GM21381 (cell line): ENCODE data around the gene DNAJC18.
"Not testable (repeated sequence)": the region's sequence is repeated elsewhere in the genome, so short reads cannot be mapped to it uniquely, and the experiment has no call there.

Experiments used
- ATAC-seq: cut with Tn5 transposase; IDR thresholded peaks from one replicate; pipeline ENCODE4 v1.9.1; 2021; ENCODE audit warnings: mild to moderate bottlenecking, moderate library complexity; ENCODE audit not compliant: unreplicated experiment

The DNAJC18 gene

DNA sequence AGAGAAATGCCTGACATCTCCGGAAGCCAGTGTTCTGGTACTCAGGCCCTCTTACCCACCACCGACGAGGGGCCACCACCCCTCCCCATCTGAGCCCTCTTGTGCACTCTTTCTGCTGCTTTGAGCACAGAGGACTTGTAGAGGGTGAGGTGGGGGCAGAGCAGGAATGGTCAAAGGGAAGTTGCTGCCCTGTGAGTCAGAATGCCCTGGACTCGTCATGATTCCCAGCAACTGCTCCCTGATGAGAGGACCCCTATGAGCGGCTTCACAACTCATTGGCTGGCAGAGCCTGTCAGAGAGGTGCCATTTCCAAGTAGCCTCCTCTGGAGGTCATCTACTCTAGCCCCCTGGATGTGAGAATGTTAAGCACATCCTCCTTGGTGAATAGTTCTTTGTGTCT lies 22.4 kb upstream of the DNAJC18 start:
- ATAC-seq = no peak

DNA sequence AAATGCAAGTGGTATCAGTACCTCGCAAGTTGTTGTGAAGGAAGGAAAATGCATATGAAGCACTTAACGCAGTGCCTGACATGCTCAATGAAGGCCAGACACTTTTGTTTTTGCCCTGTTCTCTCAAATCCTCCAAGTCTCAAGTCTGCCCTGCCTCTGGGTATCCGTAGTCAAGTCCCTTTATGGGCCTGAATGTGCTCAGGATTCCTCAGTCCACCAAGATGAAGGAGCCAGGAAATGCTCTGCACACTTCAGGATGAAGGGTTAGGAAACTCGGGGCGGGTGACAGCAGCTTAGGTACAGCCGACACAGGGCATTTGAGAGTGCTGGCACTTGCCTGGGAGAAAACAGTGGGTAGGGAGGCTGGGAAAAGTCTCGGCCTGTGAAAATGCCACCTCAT lies 21.9 kb upstream of the DNAJC18 start:
- no peak for ATAC-seq

DNA sequence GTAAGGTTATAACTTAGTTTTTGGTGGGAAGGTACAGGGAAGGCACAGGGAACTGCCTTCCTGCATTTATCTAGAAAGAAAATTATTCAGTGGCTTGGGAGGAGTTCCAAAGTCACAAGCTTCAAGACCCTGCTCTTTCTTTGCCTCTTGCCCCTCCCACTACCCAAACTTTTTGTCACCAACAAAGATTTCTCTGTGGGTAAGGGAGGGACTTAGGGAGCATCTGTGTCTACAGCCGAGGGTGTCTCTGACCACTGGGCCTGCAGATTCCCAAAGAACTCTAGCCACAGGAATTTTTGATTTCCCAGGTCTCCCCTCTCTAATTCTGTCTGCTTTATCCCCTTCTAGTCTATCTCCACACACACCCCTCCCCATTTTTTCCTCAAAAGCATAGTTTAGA lies 21.1 kb upstream of the DNAJC18 start:
- no peak for ATAC-seq

DNA sequence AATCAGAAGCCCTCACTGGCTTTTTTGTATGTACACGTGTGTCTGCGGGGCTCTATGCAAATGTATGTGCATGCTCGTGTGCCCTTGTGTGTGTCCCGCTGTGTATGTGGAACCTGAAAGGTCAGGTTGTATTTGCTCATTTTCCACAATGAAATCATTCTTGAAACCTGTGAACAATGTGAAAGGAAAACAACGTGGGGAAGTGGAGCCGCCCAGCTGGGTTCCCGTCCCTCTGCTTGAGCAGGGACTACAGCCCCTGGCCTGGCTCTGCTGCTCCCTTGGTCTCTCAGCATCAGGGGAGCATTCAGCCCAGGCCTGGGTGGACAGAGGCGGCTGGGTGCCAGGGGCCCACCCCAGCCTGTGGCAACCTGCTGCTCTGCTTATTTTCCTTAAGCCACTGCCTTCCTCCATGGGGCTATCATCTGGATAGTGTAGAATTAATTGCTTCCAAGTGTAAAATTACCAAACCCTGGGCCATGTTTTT lies 20.2 kb upstream of the DNAJC18 start:
- ATAC-seq = peak; percentile 25

DNA sequence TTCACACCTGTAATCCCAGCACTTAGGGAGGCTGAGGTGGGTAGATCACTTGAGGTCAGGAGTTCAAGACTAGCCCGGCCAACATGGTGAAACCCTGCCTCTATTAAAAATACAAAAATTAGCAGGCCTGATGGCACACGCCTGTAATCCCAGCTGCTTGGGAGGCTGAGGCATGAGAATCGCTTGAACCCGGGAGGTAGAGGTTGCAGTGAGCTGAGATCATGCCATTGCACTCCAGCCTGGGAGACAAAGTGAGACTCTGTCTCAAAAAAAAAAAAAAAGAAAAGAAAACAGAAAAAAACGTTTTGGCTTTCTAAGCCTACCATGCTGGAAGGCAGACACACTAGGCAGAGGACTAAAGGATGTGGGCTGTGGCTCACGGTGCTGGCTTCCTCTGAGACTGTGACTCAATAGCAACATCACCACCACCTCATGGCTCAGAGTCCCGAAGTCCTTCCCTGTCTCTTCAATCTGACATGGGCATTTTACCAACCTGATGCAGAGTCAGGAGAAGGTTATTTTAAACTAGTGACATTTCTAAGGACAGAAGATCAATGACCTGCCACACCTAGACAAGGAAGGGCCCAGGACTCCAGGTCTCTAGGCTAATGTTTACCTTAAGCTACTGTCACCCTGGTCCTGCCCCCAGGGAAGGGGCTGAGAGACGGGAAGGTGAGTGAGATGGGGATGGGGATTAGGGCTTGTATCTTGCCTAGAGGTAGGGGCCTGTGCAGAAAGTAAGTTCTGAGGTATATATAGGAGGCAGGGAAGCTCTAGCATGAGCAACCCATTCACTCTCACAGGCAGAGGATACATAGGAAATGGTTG lies 19.5 kb upstream of the DNAJC18 start:
- ATAC-seq = peak; percentile 63

DNA sequence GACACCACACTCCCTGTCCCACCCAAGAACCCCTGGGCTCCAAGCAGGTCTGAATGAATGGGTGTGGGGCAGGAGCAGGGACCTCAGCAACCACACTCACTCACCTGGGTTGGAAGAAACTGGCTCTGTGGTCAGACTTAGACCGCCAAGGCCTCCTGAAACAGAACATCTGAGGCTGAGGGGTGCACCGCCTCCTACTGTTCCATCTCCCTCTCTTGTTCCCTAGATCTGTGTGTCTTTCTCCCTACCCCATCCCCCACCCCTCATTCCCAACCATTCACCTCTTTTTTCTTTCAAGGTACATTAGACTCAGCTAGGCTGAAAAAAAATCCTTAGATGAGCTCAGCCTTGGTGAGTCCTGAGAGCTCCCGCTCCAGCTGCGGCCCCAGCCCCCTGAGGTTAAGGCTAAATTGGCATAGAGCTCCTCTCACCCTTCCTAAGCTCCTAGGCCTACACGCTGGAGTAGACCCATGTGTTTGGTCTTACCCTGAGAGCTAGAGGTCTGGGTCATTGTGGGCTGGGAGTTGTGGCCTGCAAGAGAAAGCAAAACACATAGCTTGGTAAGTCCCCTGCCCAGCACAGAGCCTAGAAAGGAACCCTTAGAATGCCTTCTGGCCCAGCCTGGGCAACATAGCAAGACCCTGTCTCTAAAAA lies 18.5 kb upstream of the DNAJC18 start:
- no peak for ATAC-seq

DNA sequence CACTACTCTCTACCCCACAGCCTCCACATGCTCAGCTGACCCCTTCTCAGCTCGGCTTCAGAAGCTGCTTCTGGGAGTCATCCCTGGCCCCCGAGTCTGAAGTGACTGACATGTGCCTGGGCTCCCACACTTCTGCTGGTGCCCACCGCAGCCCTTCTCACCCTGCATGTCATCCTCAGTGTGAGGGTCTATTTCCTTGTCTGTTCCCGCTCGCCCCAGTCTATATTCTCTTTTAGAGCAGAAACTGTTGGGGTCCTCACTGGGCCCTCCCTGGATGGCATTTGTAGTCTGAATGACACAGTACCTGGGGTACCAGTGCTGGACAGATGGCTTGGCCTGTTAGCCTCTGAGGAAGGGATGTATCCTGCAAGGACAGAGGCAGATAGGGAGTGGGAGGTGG lies 17.9 kb upstream of the DNAJC18 start:
- no peak for ATAC-seq

DNA sequence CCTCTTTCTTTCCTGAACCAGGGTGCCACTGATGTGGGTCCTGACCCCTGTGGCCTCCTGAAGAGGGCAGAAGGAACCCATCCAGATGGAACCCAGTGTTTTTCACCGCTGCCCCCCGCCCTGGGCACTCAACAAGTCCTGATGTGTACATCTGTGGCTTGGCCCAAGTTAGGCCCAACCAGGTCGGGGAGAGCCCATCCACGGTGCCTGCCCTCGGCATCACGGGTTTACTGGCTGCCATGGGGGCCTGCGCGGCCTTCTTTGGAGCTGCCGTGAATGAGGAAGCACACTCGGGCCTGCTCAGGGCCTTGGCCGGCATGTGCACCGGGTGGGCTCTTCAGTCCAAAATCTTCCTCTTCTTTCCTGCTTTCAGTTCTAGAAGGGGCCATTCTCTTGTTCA lies 17.5 kb upstream of the DNAJC18 start:
- ATAC-seq = no peak

DNA sequence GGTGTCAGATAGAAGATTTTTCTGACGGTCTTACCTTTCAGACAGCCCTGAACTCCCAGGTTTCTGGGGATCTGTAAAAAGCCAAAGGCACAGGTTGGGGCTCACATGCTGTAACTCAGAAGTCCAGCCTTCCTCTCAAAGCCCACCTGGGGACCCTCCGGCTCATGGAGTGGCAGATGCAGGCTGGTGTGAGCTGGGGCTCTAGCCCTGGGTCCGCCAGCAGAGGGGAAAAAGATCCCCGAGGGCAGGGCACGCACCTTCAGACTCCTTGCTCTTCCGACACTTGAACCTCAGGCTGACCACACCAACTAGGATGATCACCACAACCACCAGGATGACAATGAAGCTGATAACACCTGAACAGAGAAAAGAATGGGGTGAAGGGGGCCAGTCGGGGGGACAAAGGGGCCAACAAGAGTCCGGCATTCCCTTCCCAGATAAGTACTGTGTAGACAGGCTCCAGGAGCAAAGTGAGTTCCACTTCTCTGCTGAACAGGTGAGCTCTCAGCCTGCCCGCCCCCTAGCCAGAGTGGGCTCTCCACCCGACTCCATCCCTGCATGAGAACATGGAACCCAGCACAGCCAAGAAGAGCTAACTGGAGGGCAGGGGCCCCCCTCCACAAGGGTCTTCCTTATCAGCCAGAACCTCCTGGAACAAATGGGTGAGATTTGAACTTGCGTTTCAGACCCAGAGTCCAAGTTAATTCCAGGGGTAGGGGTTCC lies 15.4 kb upstream of the DNAJC18 start:
- no peak for ATAC-seq

DNA sequence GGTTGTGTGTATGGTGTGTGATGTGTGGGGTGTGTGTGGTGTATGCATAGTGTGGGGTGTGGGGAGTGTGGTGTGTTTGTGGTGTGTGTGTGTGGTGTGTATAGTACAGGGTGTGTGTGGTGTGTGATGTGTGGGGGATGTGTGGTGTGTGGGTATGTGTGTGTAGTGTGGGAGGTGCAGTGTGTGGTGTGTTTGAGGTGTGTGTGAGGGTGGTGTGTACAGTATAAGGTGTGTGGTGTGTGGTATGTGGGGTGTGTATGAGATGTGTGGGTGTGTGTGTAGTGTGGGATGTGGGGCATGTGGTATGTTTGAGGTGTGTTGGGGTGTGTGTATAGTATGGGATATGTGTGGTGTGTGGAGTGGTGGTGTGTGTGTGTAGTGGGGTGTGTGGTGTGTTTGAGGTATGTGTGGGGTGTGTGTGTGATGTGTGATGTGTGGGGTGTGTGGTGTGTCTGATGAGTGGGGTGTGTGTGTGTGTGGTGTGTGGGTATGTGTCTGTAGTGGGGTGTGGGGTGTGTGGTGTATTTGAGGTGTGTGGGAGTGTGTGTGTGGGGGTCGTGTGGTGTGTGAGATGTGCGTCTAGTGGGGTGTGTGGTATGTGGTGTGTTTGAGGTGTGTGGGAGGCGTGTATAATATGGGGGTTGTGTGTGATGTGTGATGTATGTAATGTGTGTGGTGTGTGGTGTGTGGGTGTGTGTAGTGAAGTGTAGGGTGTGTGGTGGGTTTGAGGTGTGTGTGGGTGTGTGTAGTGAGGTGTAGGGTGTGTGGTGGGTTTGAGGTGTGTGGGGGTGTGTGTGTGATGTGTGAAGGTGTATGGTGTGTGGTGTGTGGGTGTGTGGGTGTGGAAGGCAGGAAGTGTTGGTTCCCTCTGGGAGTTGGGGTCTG lies 14.6 kb upstream of the DNAJC18 start:
- ATAC-seq = no peak

DNA sequence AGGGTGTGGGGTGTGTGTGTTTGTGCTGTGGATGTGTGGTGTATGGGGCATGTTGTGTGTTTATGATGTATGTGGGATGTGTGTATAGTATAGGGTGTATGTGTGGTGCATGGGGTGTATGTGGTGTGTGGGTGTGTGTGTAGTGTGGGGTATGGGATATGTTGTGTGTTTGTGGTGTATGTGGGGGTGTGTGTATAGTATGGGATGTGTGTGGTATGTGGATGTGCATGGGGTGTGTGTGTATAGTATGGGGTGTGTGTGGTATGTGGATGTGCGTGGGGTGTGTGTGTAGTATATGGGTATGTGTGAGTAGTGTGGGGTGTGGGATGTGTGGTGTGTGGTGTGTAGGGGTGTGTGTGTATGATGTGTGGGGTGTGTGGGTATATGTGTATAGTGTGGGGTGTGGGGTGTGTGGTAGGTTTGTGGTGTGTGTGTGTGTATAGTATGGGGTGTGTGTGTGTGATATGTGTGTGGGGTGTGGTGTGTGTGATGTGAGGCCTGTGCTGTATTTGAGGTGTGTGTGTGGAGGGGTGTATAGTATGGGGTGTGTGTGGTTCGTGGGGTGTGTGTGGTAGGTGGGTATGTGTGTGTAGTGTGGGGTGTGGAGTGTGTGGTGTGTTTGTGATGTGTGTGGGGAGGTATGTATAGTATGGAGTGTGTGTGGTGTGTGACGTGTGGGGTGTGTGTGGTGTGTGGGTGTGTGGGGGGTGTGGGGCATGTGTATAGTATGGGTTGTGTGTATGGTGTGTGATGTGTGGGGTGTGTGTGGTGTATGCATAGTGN lies 12.7 kb upstream of the DNAJC18 start:
- no peak for ATAC-seq

DNA sequence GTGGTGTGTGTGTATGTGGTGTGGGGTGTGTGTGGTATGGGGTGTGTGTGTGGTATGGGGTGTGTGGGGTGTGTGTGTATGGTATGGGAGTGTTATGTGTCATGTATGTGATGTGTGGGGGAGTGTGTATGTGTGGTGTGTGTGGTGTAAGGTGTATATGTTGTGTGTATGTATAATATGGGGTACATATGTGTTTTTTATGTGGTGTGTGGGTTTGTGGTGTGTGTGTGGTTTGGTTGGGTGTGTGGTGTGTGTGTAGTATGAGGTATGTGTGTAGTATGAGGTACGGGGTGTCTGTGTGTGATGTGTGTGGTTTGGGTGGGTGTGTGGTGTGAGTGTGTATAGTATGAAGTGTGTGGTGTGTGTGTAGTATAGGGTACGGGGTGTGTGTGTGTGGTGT lies 11.9 kb upstream of the DNAJC18 start:
- ATAC-seq = no peak

DNA sequence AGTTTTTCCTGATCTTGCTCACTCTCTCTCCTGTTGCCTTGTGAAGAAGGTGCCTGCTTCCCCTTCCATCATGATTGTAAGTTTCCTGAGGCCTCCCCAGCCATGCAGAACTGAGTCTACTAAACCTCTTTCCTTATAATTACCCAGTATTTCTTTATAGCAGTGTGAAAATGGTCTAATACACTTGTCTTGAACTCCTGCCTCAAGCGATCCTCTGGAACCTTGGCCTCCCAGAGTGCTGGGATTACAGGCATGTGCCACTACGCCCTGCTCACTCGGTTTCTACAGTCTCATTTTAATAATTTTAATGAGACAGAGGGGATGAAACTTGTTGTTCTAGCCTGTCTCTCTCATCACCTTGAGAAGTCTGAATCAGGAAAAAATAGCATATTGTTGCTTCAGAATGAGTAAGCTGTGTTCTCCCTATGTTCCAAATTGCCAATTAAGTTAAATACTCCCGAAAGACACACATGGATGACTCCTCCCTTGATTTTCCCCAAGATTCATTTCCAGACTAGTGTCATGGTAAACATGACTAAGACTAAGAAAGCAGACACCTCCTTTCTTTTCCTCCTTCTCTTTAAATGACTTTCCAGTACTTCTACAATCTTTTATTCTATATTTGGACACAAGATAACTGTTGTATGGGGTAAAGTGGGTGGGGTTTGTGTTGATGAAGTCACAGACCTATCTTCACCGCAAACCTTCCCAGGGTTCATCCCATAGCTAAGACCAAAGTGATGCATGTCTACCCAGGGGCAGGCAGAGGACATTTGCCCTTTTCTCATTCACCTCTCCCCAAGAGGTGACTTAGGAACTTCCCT lies 7.8 kb upstream of the DNAJC18 start:
- ATAC-seq = peak; percentile 55

DNA sequence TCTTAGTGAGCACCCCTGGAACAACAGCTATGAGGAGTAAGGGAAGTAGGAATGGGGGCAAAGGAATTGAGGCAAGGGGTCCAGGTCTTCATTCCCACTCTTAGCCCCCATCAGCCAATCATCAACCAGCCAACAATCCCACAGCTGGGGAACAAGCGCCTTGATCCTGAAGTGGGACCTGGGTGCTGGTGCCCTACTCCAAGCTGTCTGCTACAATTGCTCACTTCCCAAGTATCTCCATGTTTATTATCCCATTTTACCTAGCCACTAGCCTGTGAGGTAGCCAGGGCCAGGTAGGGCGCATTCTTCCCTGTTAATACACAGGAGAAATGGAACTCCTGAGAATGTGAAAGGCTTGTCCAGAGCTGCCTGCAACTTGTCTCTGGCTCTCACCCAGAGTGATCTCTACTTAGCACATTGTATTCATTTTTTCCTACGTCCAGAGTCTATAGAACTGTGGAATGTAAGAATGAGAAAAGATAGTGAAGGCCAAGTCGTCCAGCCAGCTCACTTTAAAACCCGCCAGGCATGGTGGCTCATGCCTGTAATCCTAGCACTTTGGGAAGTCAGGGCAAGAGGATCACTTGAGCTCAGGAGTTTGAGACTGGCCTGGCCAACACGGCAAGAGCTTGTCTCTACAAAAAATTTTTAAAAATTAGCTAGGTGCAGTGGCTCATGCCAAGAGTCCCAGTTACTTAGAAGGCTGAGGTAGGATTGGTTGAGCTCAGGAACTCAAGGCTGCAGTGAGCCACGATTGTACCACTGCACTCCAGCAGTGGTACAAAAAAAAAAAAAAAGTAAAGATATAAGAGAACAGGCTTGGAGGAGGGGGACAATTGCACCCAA lies 6.2 kb upstream of the DNAJC18 start:
- ATAC-seq = no peak

DNA sequence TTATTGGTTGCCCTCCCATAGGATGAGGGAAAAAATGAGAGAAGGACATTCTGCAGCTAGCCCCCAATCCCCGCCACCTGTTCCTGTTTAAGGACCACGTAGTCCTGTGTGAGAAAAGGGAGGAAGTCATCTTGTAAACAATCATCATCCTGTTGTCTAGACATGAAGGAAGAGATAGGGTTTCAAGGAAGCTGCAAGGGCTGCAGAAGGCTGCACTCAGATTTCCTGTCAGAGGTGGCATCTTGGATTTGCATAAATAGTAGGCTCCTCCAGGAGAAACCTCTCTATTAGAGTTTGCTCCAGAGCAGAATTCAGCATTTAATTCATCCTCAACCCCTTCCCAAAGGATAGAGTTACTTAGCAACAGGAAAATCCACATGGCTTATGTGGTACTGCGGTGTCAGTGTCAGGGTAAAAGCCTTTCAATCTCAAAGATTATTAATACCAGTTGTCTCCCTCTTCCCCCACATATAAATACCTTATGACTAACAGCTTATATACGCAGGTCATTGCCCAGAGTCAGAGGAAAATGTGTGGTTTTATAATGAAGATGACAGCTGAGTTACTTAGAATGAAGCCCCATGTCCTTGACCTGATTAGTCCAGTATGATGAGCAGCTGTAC lies 4.6 kb upstream of the DNAJC18 start:
- ATAC-seq = no peak

DNA sequence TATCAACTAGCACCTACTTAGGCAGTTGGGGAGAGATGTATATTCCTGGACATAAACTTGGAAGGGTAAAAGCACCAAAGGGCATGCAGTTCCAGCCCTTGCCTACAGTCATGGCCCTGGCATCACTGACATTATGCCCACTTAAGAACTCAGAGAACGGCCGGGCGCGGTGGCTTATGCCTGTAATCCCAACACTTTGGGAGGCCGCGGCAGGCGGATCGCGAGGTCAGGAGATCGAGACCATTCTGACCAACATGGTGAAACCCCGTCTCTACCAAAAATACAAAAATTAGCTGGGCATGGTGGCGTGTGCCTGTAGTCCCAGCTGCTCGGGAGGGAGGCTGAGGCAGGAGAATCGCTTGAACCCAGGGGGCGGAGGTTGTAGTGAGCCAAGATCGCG lies 1.1 kb upstream of the DNAJC18 start:
- ATAC-seq = not testable (repeated sequence)

DNA sequence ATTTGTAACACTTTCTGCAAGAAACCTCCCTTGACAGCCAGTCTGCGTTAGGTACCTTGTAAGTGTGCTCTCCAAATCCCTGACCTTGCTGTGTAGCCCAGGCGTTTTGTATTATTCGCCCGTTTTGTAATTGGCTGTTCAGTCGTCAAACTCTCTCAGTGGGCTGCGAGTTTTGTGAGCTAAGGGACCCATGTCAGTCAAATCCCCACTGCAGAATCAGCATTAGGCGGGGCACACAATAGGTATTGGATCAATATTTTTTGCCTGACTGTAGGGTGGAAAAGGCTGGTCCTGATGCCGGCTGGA lies 665 bp downstream of the DNAJC18 start:
- no peak for ATAC-seq

DNA sequence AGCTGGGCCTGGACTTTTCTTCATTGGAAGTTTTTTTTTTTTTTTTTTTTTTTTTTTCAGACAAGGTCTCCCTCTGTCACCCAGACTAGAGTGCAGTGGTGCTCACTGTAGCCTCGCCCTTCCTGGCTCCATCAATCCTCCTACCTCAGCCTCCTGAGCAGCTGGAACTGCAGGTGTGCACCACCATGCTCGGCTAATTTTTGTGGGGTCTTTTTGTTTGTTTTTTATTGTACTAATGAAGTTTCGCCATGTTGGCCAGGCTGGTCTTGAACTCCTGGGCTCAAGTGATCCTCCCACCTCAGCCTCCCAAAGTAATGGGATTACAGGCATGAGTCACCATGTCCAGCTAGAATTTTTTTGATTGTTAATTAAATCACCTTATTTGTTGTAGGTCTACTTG lies 3.6 kb downstream of the DNAJC18 start:
- no peak for ATAC-seq
